Mononuclear cell (primary cell): ENCODE results near the gene RASGRP1. TPM values are rescaled to one million over a fixed set of nuclear protein-coding genes. Genes with fewer than 3 reads are reported as not detected.
"Not testable (repeated sequence)": the region's sequence is repeated elsewhere in the genome, so short reads cannot be mapped to it uniquely, and the experiment has no call there.

Experiments used
- H3K27me3 ChIP-seq: 2 replicates; pipeline ENCODE4 v1.6.0; 2011; ENCODE audit warnings: low read length, control low read depth; ENCODE audit not compliant: insufficient read depth
- H3K4me1 ChIP-seq: 2 replicates; pipeline ENCODE4 v1.5.1; 2011; ENCODE audit warnings: mild to moderate bottlenecking, low read length, control low read depth; ENCODE audit not compliant: insufficient read depth
- H3K4me3 ChIP-seq: 2 replicates; pipeline ENCODE4 v1.5.1; 2011; ENCODE audit warnings: mild to moderate bottlenecking, low read length, moderate library complexity
- H3K9me3 ChIP-seq: 2 replicates; pipeline ENCODE4 v1.5.1; 2011; ENCODE audit warnings: low read depth, mild to moderate bottlenecking, control low read depth, low read length
- total RNA-seq: library from RNA; depleted of rRNA; stranded (reverse); fragments of >200 nt; gene quantifications from one replicate; pipeline ENCODE4 v1.2.3, GENCODE V29; 2012

RASGRP1 gene
- total RNA-seq, 1 donor: 64.9 TPM

GRCh38 chr15:38589502-38589901 is 24.9 kb upstream of the RASGRP1 start:
- no peaks in the 10 kb centered on the region for H3K27me3 ChIP-seq
- H3K4me3 ChIP-seq: no peak overlapping the region
- no peaks in the 10 kb centered on the region for H3K4me1 ChIP-seq
- H3K9me3 ChIP-seq: no peaks in the 10 kb centered on the region

DNA sequence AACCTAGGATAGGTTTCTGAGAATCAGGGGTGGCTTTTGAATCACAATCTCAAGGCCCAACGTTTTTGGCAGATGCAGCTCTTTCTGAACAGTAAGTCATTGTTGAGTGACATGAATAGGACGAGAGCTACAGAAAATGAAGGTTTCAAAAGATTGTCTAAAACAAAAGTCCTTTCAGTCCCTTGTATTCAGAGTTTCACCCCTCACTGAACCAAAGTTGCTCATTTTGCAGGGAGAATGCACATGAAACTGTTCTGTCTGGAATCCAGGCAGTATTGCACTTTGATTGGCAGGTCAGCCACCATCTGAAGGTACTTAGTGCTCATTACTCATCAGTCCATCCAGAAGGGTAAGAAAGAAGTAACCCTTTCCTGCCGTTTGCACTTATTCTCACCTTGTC is 24.1 kb upstream of the RASGRP1 start:
- no peaks in the 10 kb centered on the region for H3K27me3 ChIP-seq
- no peak overlapping the region for H3K4me3 ChIP-seq
- no peaks in the 10 kb centered on the region for H3K9me3 ChIP-seq
- no peaks in the 10 kb centered on the region for H3K4me1 ChIP-seq

GRCh38 chr15:38587214-38587613 is 22.6 kb upstream of the RASGRP1 start:
- H3K4me3 ChIP-seq: no peak overlapping the region
- H3K9me3 ChIP-seq: no peaks in the 10 kb centered on the region
- H3K4me1 ChIP-seq: no peaks in the 10 kb centered on the region
- no peaks in the 10 kb centered on the region for H3K27me3 ChIP-seq

DNA sequence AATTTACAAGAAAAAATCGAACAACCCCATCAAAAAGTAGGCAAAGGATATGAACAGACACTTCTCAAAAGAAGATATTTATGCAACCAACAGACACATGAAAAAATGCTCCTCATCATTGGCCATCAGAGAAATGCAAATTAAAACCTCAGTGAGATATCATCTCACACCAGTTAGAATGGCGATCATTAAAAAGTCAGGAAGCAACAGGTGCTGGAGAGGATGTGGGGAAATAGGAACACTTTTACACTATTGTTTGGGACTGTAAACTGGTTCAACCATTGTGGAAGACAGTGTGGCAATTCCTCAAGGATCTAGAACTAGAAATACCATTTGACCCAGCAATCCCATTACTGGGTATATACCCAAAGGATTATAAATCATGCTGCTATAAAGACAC is 21.4 kb upstream of the RASGRP1 start:
- not testable (repeated sequence) for H3K4me1 ChIP-seq, H3K27me3 ChIP-seq, H3K9me3 ChIP-seq, H3K4me3 ChIP-seq

- Histone ChIP-seq H3K4me1 (peaks cover 3% of the 10 kb centered on the region), H3K27me3 (no peaks in the 10 kb centered on the region), H3K9me3 (no peaks in the 10 kb centered on the region), H3K4me3 (no peak overlapping the region)
Measured at GRCh38 chr15:38578626-38579025, 14.0 kb upstream of the RASGRP1 start.

GRCh38 chr15:38577424-38577987 is 12.9 kb upstream of the RASGRP1 start:
- H3K4me1 ChIP-seq: peaks cover 3% of the 10 kb centered on the region
- no peaks in the 10 kb centered on the region for H3K27me3 ChIP-seq
- no peak overlapping the region for H3K4me3 ChIP-seq
- no peaks in the 10 kb centered on the region for H3K9me3 ChIP-seq

GRCh38 chr15:38576837-38577236 is 12.2 kb upstream of the RASGRP1 start:
- H3K4me1 ChIP-seq: peaks cover 3% of the 10 kb centered on the region
- no peak overlapping the region for H3K4me3 ChIP-seq
- no peaks in the 10 kb centered on the region for H3K9me3 ChIP-seq
- H3K27me3 ChIP-seq: no peaks in the 10 kb centered on the region

GRCh38 chr15:38576261-38576660 is 11.6 kb upstream of the RASGRP1 start:
- no peaks in the 10 kb centered on the region for H3K27me3 ChIP-seq
- no peaks in the 10 kb centered on the region for H3K9me3 ChIP-seq
- peaks cover 3% of the 10 kb centered on the region for H3K4me1 ChIP-seq
- no peak overlapping the region for H3K4me3 ChIP-seq

- H3K27me3 ChIP-seq: no peaks in the 10 kb centered on the region
- peak overlapping the region; percentile 61 for H3K4me3 ChIP-seq
- no peaks in the 10 kb centered on the region for H3K9me3 ChIP-seq
- peaks cover 38% of the 10 kb centered on the region for H3K4me1 ChIP-seq
Measured at GRCh38 chr15:38565287-38565670, 665 bp upstream of the RASGRP1 start.

GRCh38 chr15:38563723-38564519 is 693 bp downstream of the RASGRP1 start:
- Histone ChIP-seq H3K4me3 (peak overlapping the region; percentile 61), H3K4me1 (peaks cover 50% of the 10 kb centered on the region), H3K27me3 (no peaks in the 10 kb centered on the region), H3K9me3 (no peaks in the 10 kb centered on the region)

DNA sequence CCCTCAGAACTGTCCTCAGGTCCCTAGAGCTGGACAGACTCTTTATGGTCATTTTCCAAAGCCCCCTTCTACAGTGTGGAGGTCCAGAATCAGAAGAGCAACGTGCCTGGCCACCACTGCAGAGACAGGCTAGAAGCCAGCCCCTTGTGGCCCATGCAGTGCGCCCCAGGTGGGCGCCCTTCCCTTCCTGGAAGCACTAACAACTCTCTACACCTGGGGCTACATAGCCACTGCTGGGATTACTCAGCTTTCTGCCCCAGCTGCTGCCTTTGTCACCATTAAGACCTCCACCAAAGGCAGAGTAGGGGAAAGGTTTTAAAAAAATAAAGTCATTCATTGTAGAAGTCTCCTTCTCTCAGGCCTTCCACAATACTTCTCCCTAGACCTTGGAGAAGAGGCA is 2.3 kb downstream of the RASGRP1 start:
- Histone ChIP-seq H3K27me3 (no peaks in the 10 kb centered on the region), H3K9me3 (no peaks in the 10 kb centered on the region), H3K4me3 (peak overlapping the region; percentile 61), H3K4me1 (peaks cover 67% of the 10 kb centered on the region)

GRCh38 chr15:38560456-38560926 is 4.1 kb downstream of the RASGRP1 start:
- H3K27me3 ChIP-seq: no peaks in the 10 kb centered on the region
- H3K4me1 ChIP-seq: peaks cover 77% of the 10 kb centered on the region
- no peaks in the 10 kb centered on the region for H3K9me3 ChIP-seq
- no peak overlapping the region for H3K4me3 ChIP-seq

DNA sequence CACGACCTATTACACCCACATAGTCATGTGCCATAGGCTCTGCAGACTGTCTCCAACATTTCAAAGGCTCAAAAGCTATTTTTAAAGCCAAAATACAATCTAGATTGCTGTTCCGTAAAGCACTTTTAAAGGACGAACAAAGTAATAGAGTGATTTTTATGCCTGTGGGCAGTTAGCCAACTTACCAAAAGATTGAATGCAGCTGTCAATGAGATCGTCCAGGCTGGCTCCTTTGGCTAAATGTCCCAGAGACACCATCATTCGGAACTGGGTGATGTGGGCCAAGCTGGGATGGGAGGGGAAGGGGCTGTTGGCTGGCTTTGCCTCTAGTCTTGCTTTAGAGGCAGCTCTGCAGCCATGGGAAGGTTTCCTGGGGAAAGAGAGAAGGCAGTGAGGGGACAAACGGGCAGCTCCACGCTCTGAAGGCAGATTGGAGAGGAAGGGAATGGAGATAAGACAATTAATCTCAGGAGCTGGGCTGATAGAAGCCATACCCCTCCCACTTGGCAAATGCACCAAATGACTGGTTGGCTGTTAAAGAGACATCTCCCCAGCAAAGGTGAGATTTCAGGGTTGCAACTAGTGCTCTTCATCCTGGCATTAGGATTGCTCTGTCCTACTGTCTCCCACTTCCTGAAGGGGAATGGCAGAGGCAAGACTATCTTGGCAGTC is 4.8 kb downstream of the RASGRP1 start:
- peaks cover 77% of the 10 kb centered on the region for H3K4me1 ChIP-seq
- no peaks in the 10 kb centered on the region for H3K9me3 ChIP-seq
- H3K27me3 ChIP-seq: no peaks in the 10 kb centered on the region
- H3K4me3 ChIP-seq: no peak overlapping the region

DNA sequence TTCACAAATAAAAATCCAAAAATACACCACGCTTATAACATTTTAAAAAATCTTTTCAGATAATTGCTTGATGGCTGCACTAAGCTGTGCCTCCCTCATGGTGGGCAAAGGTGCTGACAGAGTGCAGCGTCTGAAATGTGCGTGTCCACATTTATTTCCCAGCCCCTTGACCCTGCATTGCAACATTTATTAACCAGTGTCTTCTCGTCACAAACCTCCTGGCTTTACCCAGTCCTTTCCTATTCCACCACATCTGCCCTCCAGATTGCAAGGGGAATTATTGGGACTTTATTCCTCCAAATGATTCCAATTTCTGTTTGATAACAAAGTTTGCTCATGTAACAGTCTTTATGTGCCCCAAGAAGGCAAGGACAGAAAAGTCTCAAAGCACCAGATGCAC is 5.5 kb downstream of the RASGRP1 start:
- Histone ChIP-seq H3K9me3 (no peaks in the 10 kb centered on the region), H3K4me1 (peaks cover 83% of the 10 kb centered on the region), H3K27me3 (no peaks in the 10 kb centered on the region), H3K4me3 (no peak overlapping the region)

DNA sequence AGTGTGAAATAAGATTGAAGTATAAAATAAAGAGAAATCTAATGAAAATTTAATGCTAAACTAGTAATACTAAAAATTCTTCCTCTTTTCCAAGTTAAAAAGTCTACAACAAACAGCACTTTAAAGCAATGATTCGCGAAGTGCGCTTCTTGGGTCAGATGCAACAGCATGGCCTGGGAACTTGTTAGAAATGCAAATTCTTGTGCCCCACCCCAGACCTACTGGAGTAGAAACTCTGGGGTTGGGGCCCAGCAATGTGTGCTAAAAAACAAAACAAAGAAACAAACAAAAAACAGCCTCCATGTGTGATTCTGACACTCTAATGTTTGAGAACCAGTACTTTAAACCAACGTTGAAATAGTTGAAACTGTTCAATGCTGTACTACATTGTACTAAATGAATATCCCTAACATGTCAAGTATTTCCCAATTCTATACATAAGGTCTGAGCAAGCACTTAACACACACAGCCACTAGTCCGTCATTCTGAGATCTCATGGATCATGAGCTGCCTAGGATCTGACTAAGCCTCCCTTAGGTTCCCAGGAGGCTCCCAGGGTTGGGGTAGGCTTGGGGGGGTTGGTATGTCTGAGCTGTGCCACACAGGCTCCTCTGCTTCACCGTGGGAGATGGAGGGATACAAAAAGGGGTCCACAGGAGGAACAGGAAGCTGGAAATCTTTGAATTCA is 6.1 kb downstream of the RASGRP1 start:
- H3K9me3 ChIP-seq: no peaks in the 10 kb centered on the region
- H3K4me3 ChIP-seq: no peak overlapping the region
- H3K4me1 ChIP-seq: peaks cover 83% of the 10 kb centered on the region
- H3K27me3 ChIP-seq: no peaks in the 10 kb centered on the region
